GM21786 (cell line): ENCODE data around the gene GSE1.
A peak's percentile ranks its signal among the peaks of the same experiment; 100 is the strongest.

Source experiments
- ATAC-seq: cut with Tn5 transposase; IDR thresholded peaks from one replicate; pipeline ENCODE4 v1.9.1; 2021; ENCODE audit not compliant: unreplicated experiment

Gene GSE1

GRCh38 chr16:85612801-85613603 is at the start of gene GSE1:
TSS of gene GSE1 (plus strand) at chr16:85613322. CDS start at chr16:85613392, 70 bp downstream.
- peak; percentile 39 for ATAC-seq

GRCh38 chr16:85563515-85564276 is 49.4 kb upstream of the GSE1 start:
- ATAC-seq = no peak

GRCh38 chr16:85564277-85565051 is 48.7 kb upstream of the GSE1 start:
- ATAC-seq = no peak

- no peak for ATAC-seq
Observed at GRCh38 chr16:85565340-85565739, 47.8 kb upstream of the GSE1 start.

GRCh38 chr16:85565801-85566526 is 47.2 kb upstream of the GSE1 start:
- ATAC-seq = no peak

GRCh38 chr16:85566561-85567100 is 46.5 kb upstream of the GSE1 start:
- no peak for ATAC-seq

GRCh38 chr16:85567101-85567866 is 45.8 kb upstream of the GSE1 start:
- no peak for ATAC-seq

GRCh38 chr16:85567935-85568334 is 45.2 kb upstream of the GSE1 start:
- ATAC-seq = no peak

- no peak for ATAC-seq
Observed at GRCh38 chr16:85568519-85568918, 44.6 kb upstream of the GSE1 start.

GRCh38 chr16:85569039-85569614 is 44.0 kb upstream of the GSE1 start:
- no peak for ATAC-seq

GRCh38 chr16:85569615-85570212 is 43.4 kb upstream of the GSE1 start:
- ATAC-seq = peak; percentile 58

- ATAC-seq = peak; percentile 24
Observed at GRCh38 chr16:85570213-85570734, 42.8 kb upstream of the GSE1 start.

- ATAC-seq = peak; percentile 40
Observed at GRCh38 chr16:85570735-85571562, 42.2 kb upstream of the GSE1 start.

- ATAC-seq = no peak
Observed at GRCh38 chr16:85571563-85571812, 41.6 kb upstream of the GSE1 start.

GRCh38 chr16:85571813-85572619 is 41.1 kb upstream of the GSE1 start:
- ATAC-seq = no peak

GRCh38 chr16:85573045-85573695 is 40.0 kb upstream of the GSE1 start:
- no peak for ATAC-seq
